CD4-positive, alpha-beta T cell (primary cell): ENCODE measurements around the gene MACROD2. TPM values are rescaled to one million over a fixed set of nuclear protein-coding genes. Genes with fewer than 3 reads are reported as not detected.

Experiments
- ATAC-seq: fragments of 200-7000 bp; cut with Tn5 transposase; one replicate; pipeline ENCODE4 v1.10.0; 2022; ENCODE audit warnings: mild to moderate bottlenecking; ENCODE audit not compliant: poor library complexity
- CTCF ChIA-PET: fragments of 350-600 bp; sonication (Branson Sonifier 250); formaldehyde crosslinking; loops from one replicate; lab custom pipeline; 2021; ENCODE audit warnings: antibody characterized with exemption, inconsistent platforms; lab: Charles Lee
- POLR2A ChIA-PET: fragments of 350-600 bp; sonication (Branson Sonifier 250); formaldehyde crosslinking; loops from one replicate; lab custom pipeline; 2021; ENCODE audit warnings: antibody characterized with exemption, inconsistent platforms; lab: Charles Lee
- DNase-seq, 14 experiments: peaks; one replicate each; pipeline ENCODE4 v3.0.0-alpha.2; 2013 to 2020; ENCODE audit warnings: mixed read lengths in 2 of 14
- H3K27ac ChIP-seq, 2 donors: one replicate each; pipeline versions ENCODE4 v1.5.1 to v1.7.0; 2013; ENCODE audit warnings: low read length in 2 of 2, low read depth in 1 of 2, mild to moderate bottlenecking in 1 of 2
- H3K27me3 ChIP-seq, 2 experiments: 1 replicate in 1 of 2; 2 replicates in 1 of 2; pipeline versions ENCODE4 v1.6.1 to v1.7.0; 2013; ENCODE audit warnings: low read length in 2 of 2, control low read depth in 1 of 2, mild to moderate bottlenecking in 1 of 2, moderate library complexity in 1 of 2; ENCODE audit not compliant: insufficient read depth in 2 of 2, control insufficient read depth in 1 of 2
- H3K36me3 ChIP-seq: one replicate; pipeline ENCODE4 v1.6.1; 2013; ENCODE audit warnings: low read length, control low read depth; ENCODE audit not compliant: insufficient read depth
- H3K4me1 ChIP-seq: one replicate; pipeline ENCODE4 v1.6.1; 2013; ENCODE audit warnings: low read length, control low read depth; ENCODE audit not compliant: insufficient read depth
- H3K4me3 ChIP-seq: one replicate; pipeline ENCODE4 v1.5.1; 2013; ENCODE audit warnings: mild to moderate bottlenecking, low read length, moderate library complexity
- H3K9me3 ChIP-seq, 2 experiments: 1 replicate in 1 of 2; 2 replicates in 1 of 2; pipeline versions ENCODE4 v1.6.1 to v1.7.0; 2013; ENCODE audit warnings: low read length in 2 of 2, mild to moderate bottlenecking in 2 of 2, control low read depth in 1 of 2, moderate library complexity in 1 of 2; ENCODE audit not compliant: control insufficient read depth in 1 of 2, insufficient read depth in 1 of 2
- H3K27ac Mint-ChIP-seq: one replicate; pipeline ENCODE4 v1.8.0; 2020; ENCODE audit warnings: mixed read lengths
- H3K27me3 Mint-ChIP-seq: one replicate; pipeline ENCODE4 v1.8.0; 2021; ENCODE audit warnings: mixed read lengths
- H3K36me3 Mint-ChIP-seq: one replicate; pipeline ENCODE4 v1.8.0; 2021; ENCODE audit warnings: low read depth, mixed read lengths
- H3K4me1 Mint-ChIP-seq: one replicate; pipeline ENCODE4 v1.8.0; 2021; ENCODE audit warnings: low read depth, mixed read lengths
- H3K4me3 Mint-ChIP-seq: one replicate; pipeline ENCODE4 v1.8.0; 2020; ENCODE audit warnings: mild to moderate bottlenecking, mixed read lengths
- H3K9me3 Mint-ChIP-seq: one replicate; pipeline ENCODE4 v1.8.0; 2020; ENCODE audit warnings: mixed read lengths
- CTCF ChIP-seq: fragments of 200-600 bp; IDR thresholded peaks from one replicate; pipeline ENCODE4 v1.8.0; 2022; ENCODE audit warnings: antibody characterized with exemption, mild to moderate bottlenecking
- intact Hi-C, 2 experiments: fragments of 100-400 bp; cut with DNase I in 1 of 2; cut with micrococcal nuclease in 1 of 2; formaldehyde crosslinking; loops; one replicate each; pipeline versions ENCODE4 v1.15.1 to v1.9.0; 2023 to 2025; cut with DNase I, micrococcal nuclease
- total RNA-seq, 174 experiments: library from RNA in 2 of 174; stranded (reverse) in 2 of 174; gene quantifications; one replicate each; pipeline ENCODE4 v1.2.3 and lab custom pipeline; 2021 to 2026

MACROD2 gene
- total RNA-seq, 2 experiments from 2014 or later: not detected

- ChIA-PET CTCF (no interaction called here), POLR2A (no interaction called here)
- TF ChIP-seq CTCF: no peak
- H3K4me3 Mint-ChIP-seq: no peak overlapping the region
- intact Hi-C loops: no loop called here
- Histone ChIP-seq H3K36me3 (no peaks in the 10 kb centered on the region), H3K9me3 (no peaks in the 10 kb centered on the region), H3K27me3 (no peaks in the 10 kb centered on the region), H3K27ac (no peak overlapping the region), H3K4me1 (no peaks in the 10 kb centered on the region), H3K4me3 (no peak overlapping the region)
- H3K4me1 Mint-ChIP-seq: no peaks in the 10 kb centered on the region
- no peaks in the 10 kb centered on the region for H3K36me3 Mint-ChIP-seq
- no peak for DNase-seq
- no peak overlapping the region for H3K27ac Mint-ChIP-seq
- H3K9me3 Mint-ChIP-seq: peaks cover 14% of the 10 kb centered on the region
- no peak for ATAC-seq
- no peaks in the 10 kb centered on the region for H3K27me3 Mint-ChIP-seq
These were observed 1880.1 kb downstream of the MACROD2 start for GRCh38 chr20:15875446-15875845.

- Histone ChIP-seq H3K27me3 (no peaks in the 10 kb centered on the region), H3K9me3 (no peaks in the 10 kb centered on the region), H3K4me1 (no peaks in the 10 kb centered on the region), H3K4me3 (no peak overlapping the region), H3K27ac (no peak overlapping the region), H3K36me3 (no peaks in the 10 kb centered on the region)
- TF ChIP-seq CTCF: no peak
- Mint-ChIP-seq H3K27me3 (no peaks in the 10 kb centered on the region), H3K36me3 (no peaks in the 10 kb centered on the region), H3K27ac (no peak overlapping the region), H3K4me3 (no peak overlapping the region), H3K9me3 (peaks cover 6% of the 10 kb centered on the region), H3K4me1 (no peaks in the 10 kb centered on the region)
- ATAC-seq (no peak), DNase-seq (no peak)
- ChIA-PET CTCF (no interaction called here), POLR2A (no interaction called here)
- intact Hi-C loops: no loop called here
These were observed 1887.2 kb downstream of the MACROD2 start for GRCh38 chr20:15882553-15882952.

GRCh38 chr20:15886250-15886649 lies 1890.9 kb downstream of the MACROD2 start:
- H3K9me3 Mint-ChIP-seq: peaks cover 4% of the 10 kb centered on the region
- Histone ChIP-seq H3K9me3 (no peaks in the 10 kb centered on the region), H3K4me1 (no peaks in the 10 kb centered on the region), H3K36me3 (no peaks in the 10 kb centered on the region), H3K4me3 (no peak overlapping the region), H3K27ac (no peak overlapping the region), H3K27me3 (no peaks in the 10 kb centered on the region)
- ATAC-seq: no peak
- ChIA-PET POLR2A (no interaction called here), CTCF (no interaction called here)
- no peaks in the 10 kb centered on the region for H3K36me3 Mint-ChIP-seq
- no peaks in the 10 kb centered on the region for H3K4me1 Mint-ChIP-seq
- no peak for DNase-seq
- intact Hi-C loops: no loop called here
- no peak overlapping the region for H3K4me3 Mint-ChIP-seq
- no peak for TF ChIP-seq CTCF
- H3K27ac Mint-ChIP-seq: no peak overlapping the region
- no peaks in the 10 kb centered on the region for H3K27me3 Mint-ChIP-seq
